ENCODE measurements around the gene NT5DC4.
A peak's percentile ranks its signal among the peaks of the same experiment; 100 is the strongest.
"Not testable (repeated sequence)": the region's sequence is repeated elsewhere in the genome, so short reads cannot be mapped to it uniquely, and the experiment has no call there.

Gene NT5DC4

GRCh38 chr2:112699984-112700667, 20.7 kb upstream of the NT5DC4 start:
- no peak for DNase-seq (ENCODE audit: low read depth in 2 of 2)

GRCh38 chr2:112701052-112701451, 19.8 kb upstream of the NT5DC4 start:
- DNase-seq (ENCODE audit: low read depth in 2 of 2): no peak

GRCh38 chr2:112703684-112704083, 17.1 kb upstream of the NT5DC4 start:
- DNase-seq (ENCODE audit: low read depth in 2 of 2): no peak

- DNase-seq (ENCODE audit: low read depth in 2 of 2): no peak
Measured at GRCh38 chr2:112705575-112705974, 15.2 kb upstream of the NT5DC4 start.

- DNase-seq (ENCODE audit: low read depth in 2 of 2): peak in 1 of 2 donors; percentile 37
Measured at GRCh38 chr2:112706170-112706664, 14.6 kb upstream of the NT5DC4 start.

GRCh38 chr2:112706947-112707346, 13.9 kb upstream of the NT5DC4 start:
- DNase-seq (ENCODE audit: low read depth in 2 of 2): not testable (repeated sequence)

GRCh38 chr2:112708968-112709367, 11.9 kb upstream of the NT5DC4 start:
- no peak for DNase-seq (ENCODE audit: low read depth in 2 of 2)

GRCh38 chr2:112709703-112710102, 11.1 kb upstream of the NT5DC4 start:
- no peak for DNase-seq (ENCODE audit: low read depth in 2 of 2)

- DNase-seq (ENCODE audit: low read depth in 2 of 2): no peak
Measured at GRCh38 chr2:112710956-112711750, 9.7 kb upstream of the NT5DC4 start.

GRCh38 chr2:112712465-112712864, 8.4 kb upstream of the NT5DC4 start:
- DNase-seq (ENCODE audit: low read depth in 2 of 2): no peak

- DNase-seq (ENCODE audit: low read depth in 2 of 2): no peak
Measured at GRCh38 chr2:112712903-112713584, 7.8 kb upstream of the NT5DC4 start.

GRCh38 chr2:112713585-112713925, 7.3 kb upstream of the NT5DC4 start:
- no peak for DNase-seq (ENCODE audit: low read depth in 2 of 2)

- DNase-seq (ENCODE audit: low read depth in 2 of 2): no peak
Measured at GRCh38 chr2:112713926-112714325, 6.9 kb upstream of the NT5DC4 start.

- no peak for DNase-seq (ENCODE audit: low read depth in 2 of 2)
Measured at GRCh38 chr2:112714331-112714730, 6.5 kb upstream of the NT5DC4 start.

GRCh38 chr2:112714836-112715631, 5.8 kb upstream of the NT5DC4 start:
- no peak for DNase-seq (ENCODE audit: low read depth in 2 of 2)

- not testable (repeated sequence) for DNase-seq (ENCODE audit: low read depth in 2 of 2)
Measured at GRCh38 chr2:112716094-112716493, 4.7 kb upstream of the NT5DC4 start.

- DNase-seq (ENCODE audit: low read depth in 2 of 2): not testable (repeated sequence)
Measured at GRCh38 chr2:112716826-112717352, 3.9 kb upstream of the NT5DC4 start.

GRCh38 chr2:112718863-112719370, 1.9 kb upstream of the NT5DC4 start:
- no peak for DNase-seq (ENCODE audit: low read depth in 2 of 2)

GRCh38 chr2:112721819-112722522, 1.2 kb downstream of the NT5DC4 start:
- no peak for DNase-seq (ENCODE audit: low read depth in 2 of 2)

GRCh38 chr2:112722816-112723546, 2.2 kb downstream of the NT5DC4 start:
- no peak for DNase-seq (ENCODE audit: low read depth in 2 of 2)
